ENCODE data around the gene FIBP.

DNA sequence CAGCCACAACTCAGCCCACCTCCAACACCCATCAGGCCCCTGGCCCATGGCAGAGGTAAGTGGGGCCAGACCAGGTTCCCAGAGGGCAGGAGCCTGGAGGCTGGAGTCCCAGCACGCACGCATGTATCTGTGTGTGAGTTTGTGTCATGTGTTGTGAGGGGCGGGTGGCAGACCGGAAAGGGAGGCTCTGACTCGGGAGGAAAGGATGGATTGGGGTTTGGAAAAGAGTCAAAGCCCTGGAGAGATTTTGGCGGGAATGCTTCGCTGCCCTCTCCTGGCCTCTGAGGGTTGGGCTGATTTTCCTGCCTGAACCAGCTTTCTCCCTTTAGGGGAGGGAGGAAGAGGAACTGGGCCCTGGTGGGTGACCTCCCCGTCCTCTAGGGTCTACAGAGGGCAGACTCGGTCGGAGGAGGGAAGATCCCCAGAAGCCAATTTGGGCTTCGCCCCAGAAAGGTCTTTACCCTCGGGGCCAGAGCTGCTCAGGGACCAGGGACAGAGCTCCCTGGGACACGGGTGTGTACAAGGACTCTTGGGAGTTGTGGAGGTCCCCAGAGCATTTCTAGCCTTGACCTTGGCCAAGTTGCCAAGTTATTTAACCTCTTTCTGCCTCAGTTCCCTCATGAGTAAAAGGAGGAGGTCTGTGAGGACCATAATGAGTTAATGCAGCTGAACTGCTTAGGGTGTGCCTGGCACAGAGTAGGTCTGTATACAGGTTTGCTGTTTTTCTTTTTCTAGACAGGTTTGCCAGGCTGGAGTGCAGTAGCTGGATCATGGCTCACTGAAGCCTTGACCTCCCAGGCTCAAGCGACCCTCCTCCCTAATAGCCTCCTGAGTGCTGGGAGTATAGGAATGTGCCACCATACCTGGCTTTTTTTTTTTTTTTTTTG, 23.7 kb upstream of the FIBP start:
- TF ChIP-seq, protein P1, sequence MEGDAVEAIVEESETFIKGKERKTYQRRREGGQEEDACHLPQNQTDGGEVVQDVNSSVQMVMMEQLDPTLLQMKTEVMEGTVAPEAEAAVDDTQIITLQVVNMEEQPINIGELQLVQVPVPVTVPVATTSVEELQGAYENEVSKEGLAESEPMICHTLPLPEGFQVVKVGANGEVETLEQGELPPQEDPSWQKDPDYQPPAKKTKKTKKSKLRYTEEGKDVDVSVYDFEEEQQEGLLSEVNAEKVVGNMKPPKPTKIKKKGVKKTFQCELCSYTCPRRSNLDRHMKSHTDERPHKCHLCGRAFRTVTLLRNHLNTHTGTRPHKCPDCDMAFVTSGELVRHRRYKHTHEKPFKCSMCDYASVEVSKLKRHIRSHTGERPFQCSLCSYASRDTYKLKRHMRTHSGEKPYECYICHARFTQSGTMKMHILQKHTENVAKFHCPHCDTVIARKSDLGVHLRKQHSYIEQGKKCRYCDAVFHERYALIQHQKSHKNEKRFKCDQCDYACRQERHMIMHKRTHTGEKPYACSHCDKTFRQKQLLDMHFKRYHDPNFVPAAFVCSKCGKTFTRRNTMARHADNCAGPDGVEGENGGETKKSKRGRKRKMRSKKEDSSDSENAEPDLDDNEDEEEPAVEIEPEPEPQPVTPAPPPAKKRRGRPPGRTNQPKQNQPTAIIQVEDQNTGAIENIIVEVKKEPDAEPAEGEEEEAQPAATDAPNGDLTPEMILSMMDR (IDR thresholded peaks at IDR 0.05): peak in 2 of 6 experiments; percentile 22
- no peak for TF ChIP-seq POLR2A (IDR thresholded peaks at IDR 0.05)
